K562 (cell line): ENCODE data around the gene STX3. TPM values are rescaled to one million over a fixed set of nuclear protein-coding genes. Genes with fewer than 3 reads are reported as not detected.

ENCODE experiments used
- CGGBP1 ChIP-seq: fragments of 250-450 bp; sonication (Bioruptor Pico); IDR thresholded peaks from 2 replicates; pipeline ENCODE4 v1.9.0; 2021; ENCODE audit warnings: mild to moderate bottlenecking
- COPS2 ChIP-seq: fragments of 450-650 bp; conservative IDR thresholded peaks from 2 replicates; pipeline ENCODE4 v1.6.1; 2016; ENCODE audit warnings: mild to moderate bottlenecking, moderate library complexity
- DEAF1 ChIP-seq: fragments of 450-650 bp; formaldehyde crosslinking; IDR thresholded peaks from 2 replicates; pipeline ENCODE4 v1.4.0; 2020; ENCODE audit warnings: mild to moderate bottlenecking, moderate library complexity
- EZH2 ChIP-seq: IDR thresholded peaks from 2 replicates; pipeline ENCODE4 v1.6.1; 2012; ENCODE audit warnings: low read depth, mild to moderate bottlenecking, inconsistent platforms, low read length, borderline replicate concordance
- FIP1L1 ChIP-seq: fragments of 200-400 bp; formaldehyde crosslinking; IDR thresholded peaks from 2 replicates; pipeline ENCODE4 v1.6.1; 2018; ENCODE audit warnings: mild to moderate bottlenecking, low read depth, low read length; ENCODE audit not compliant: poor library complexity, severe bottlenecking
- HLTF ChIP-seq: fragments of 450-650 bp; IDR thresholded peaks from 2 replicates; pipeline ENCODE4 v1.6.1; 2016
- HOMEZ ChIP-seq: fragments of 250-450 bp; sonication (Bioruptor Pico); IDR thresholded peaks from 2 replicates; pipeline ENCODE4 v1.4.0; 2020; ENCODE audit warnings: mild to moderate bottlenecking, moderate library complexity
- JUNB ChIP-seq: fragments of 450-650 bp; formaldehyde crosslinking; conservative IDR thresholded peaks from 2 replicates; pipeline ENCODE4 v1.4.0; 2020; ENCODE audit warnings: mild to moderate bottlenecking
- KDM5B ChIP-seq: fragments of 200-600 bp; sonication (generic); IDR thresholded peaks from 2 replicates; pipeline ENCODE4 v1.6.1; 2012; ENCODE audit warnings: low read depth, mild to moderate bottlenecking, moderate library complexity, low read length, control low read depth, inconsistent platforms; ENCODE audit not compliant: insufficient replicate concordance
- PKNOX1 ChIP-seq: fragments of 450-650 bp; IDR thresholded peaks from 2 replicates; pipeline ENCODE4 v1.6.1; 2016
- RBFOX2 ChIP-seq: fragments of 200-400 bp; formaldehyde crosslinking; IDR thresholded peaks from 2 replicates; pipeline ENCODE4 v1.6.1; 2017; ENCODE audit warnings: low read depth, mild to moderate bottlenecking, low read length, moderate library complexity
- RFX1 ChIP-seq: fragments of 450-650 bp; IDR thresholded peaks from 2 replicates; pipeline ENCODE4 v1.6.1; 2016; ENCODE audit warnings: mild to moderate bottlenecking, moderate library complexity
- SMARCC2 ChIP-seq: fragments of 450-650 bp; IDR thresholded peaks from 2 replicates; pipeline ENCODE4 v1.6.1; 2017; ENCODE audit warnings: antibody characterized with exemption, moderate library complexity, mild to moderate bottlenecking, low read depth
- STAT5B ChIP-seq: fragments of 250-450 bp; sonication (Bioruptor Pico); IDR thresholded peaks from 2 replicates; pipeline ENCODE4 v1.8.0; 2021; ENCODE audit warnings: mild to moderate bottlenecking, inconsistent platforms
- TEAD2 ChIP-seq: fragments of 450-650 bp; IDR thresholded peaks from 2 replicates; pipeline ENCODE4 v1.6.1; 2016; ENCODE audit warnings: missing genetic modification characterization, control low read depth, missing compliant biosample characterization
- VEZF1 ChIP-seq: fragments of 200-800 bp; sonication (Bioruptor generic); IDR thresholded peaks from 2 replicates; pipeline ENCODE4 v1.6.1; 2017; ENCODE audit warnings: missing genetic modification characterization, missing compliant biosample characterization
- ZBTB2 ChIP-seq: fragments of 450-650 bp; IDR thresholded peaks from 2 replicates; pipeline ENCODE4 v1.6.1; 2016; ENCODE audit warnings: antibody characterized with exemption
- ZBTB26 ChIP-seq: fragments of 450-650 bp; formaldehyde crosslinking; IDR thresholded peaks from 2 replicates; pipeline ENCODE4 v1.4.0; 2022; ENCODE audit warnings: missing genetic modification characterization
- ZNF24 ChIP-seq: fragments of 450-650 bp; IDR thresholded peaks from 2 replicates; pipeline ENCODE4 v1.6.1; 2016
- polyA plus RNA-seq, 8 experiments: library from polyadenylated mRNA; depleted of rRNA in 4 of 8; stranded (reverse) in 5 of 8; unstranded in 3 of 8; fragments of >200 nt; fragmentation: Nextera tagmentation in 2 of 8; fragmentation: Illumina TruSeq in 1 of 8; extraction: Ambion mirVana in 2 of 8; extraction: Trizol in 1 of 8; gene quantifications; 2 replicates each; pipeline versions ENCODE4 v1.2.1 to v1.2.3, GENCODE V29; 2011 to 2014; ENCODE audit warnings: inconsistent platforms in 1 of 8, missing spikeins in 1 of 8
- total RNA-seq, 7 experiments: library from RNA; depleted of rRNA in 6 of 7; stranded (reverse); fragments of >200 nt in 6 of 7; fragmentation: Illumina TruSeq in 2 of 7; extraction: Trizol in 2 of 7; gene quantifications; 2 replicates each; pipeline versions ENCODE4 v1.2.1 to v1.2.3, GENCODE V29; 2011 to 2021; ENCODE audit warnings: low replicate concordance in 1 of 7

Gene STX3
- total and polyA plus RNA-seq, 9 of the 15 experiments (the other 6 are each of a cell fraction or from before 2014, with no cell fraction given): 12.0 to 91.6 (median 48.7) TPM

GRCh38 chr11:59754859-59755700, at the start of gene STX3 (continued):
- TF ChIP-seq VEZF1: no peak; the same call in 1 of the 2 replicates
- no peak for TF ChIP-seq DEAF1 (CRISPR knock-in tag)
- no peak for TF ChIP-seq COPS2
- TF ChIP-seq KDM5B: peak; percentile 38
- TF ChIP-seq RFX1: no peak
- no peak for TF ChIP-seq PKNOX1
- no peak for TF ChIP-seq CGGBP1 (CRISPR knock-in tag)
- no peak; the same call in 1 of the 2 replicates for TF ChIP-seq HOMEZ (CRISPR knock-in tag)
- no peak for TF ChIP-seq TEAD2 (tag)
- no peak for TF ChIP-seq ZBTB26 (CRISPR knock-in tag)
- no peak for TF ChIP-seq ZNF24
- no peak for TF ChIP-seq FIP1L1
- no peak for TF ChIP-seq SMARCC2
- no peak for TF ChIP-seq HLTF
- TF ChIP-seq ZBTB2: 0 out of 2 replicates have a peak, but pooled peaks have one; percentile 43
- peak; percentile 78 for TF ChIP-seq RBFOX2
- TF ChIP-seq JUNB (CRISPR knock-in tag): no peak
- TF ChIP-seq EZH2: no peak
- TF ChIP-seq STAT5B (CRISPR knock-in tag): no peak
